Measurements from ENCODE around the gene PRX. TPM values are rescaled to one million over a fixed set of nuclear protein-coding genes. Genes with fewer than 3 reads are reported as not detected.

Gene PRX
- polyA plus RNA-seq, 1 donor (not counting 4 experiments of a cell fraction or from before 2014, with no cell fraction given), result 0.42 TPM

DNA sequence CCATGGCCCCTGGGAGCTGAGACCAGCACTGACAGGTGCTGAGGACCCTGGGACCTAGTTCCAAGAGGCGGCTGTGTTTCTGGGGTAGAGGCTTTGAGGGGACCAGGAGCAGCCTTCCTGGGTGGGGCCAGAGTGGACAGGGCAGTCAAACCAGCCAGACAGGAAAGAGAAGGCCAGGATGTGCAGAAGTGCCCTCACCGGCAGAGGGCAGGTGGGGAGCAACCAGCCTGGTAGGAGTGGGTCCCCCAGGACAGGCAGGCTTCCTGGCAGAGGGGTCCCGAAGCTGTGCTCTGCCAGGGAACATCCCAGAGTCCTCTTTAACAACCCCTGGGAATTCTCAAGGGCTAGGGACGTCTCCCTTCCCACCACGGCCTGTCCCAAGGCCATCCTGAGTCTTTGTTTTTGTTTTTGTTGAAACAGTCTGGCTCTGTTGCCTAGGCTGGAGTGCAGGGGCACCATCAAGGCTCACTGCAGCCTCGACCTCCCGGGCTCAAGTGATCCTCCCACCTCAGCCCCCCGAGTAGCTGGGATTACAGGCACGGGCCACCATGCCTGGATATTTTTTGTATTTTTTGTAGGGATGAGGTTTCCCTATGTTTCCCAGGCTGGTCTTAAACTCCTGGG lies 20.2 kb downstream of the PRX start:
- dilution Hi-C loops (cut with MboI; ENCODE audit: extremely low pct_ligation_motif_present, low sequenced_read_pairs), result no loop called here
- no peak overlapping the region for H2AFZ ChIP-seq (ENCODE audit: control insufficient read depth, low read length)
- FAIRE-seq, result no peak

GRCh38 chr19:40392123-40392522 lies 21.1 kb downstream of the PRX start:
- FAIRE-seq (no peak), DNase-seq (ENCODE audit: low read depth, low spot score) (no peak)
- no peaks in the 10 kb centered on the region for H3K36me3 ChIP-seq (ENCODE audit: control insufficient read depth in 2 of 2, extremely low read depth in 1 of 2, insufficient read depth in 2 of 2, low read length in 2 of 2)
- H3K9me3 ChIP-seq (ENCODE audit: control insufficient read depth, low read depth, low read length), result no peaks in the 10 kb centered on the region
- H3K9ac ChIP-seq (ENCODE audit: control insufficient read depth, extremely low read depth, insufficient read depth, low read length), result no peak overlapping the region
- dilution Hi-C loops (cut with MboI; ENCODE audit: extremely low pct_ligation_motif_present, low sequenced_read_pairs), result no loop called here
- no peaks in the 10 kb centered on the region for H4K20me1 ChIP-seq (ENCODE audit: control insufficient read depth, extremely low read depth, insufficient read depth, low read length)
- no peak overlapping the region for H3K4me3 ChIP-seq (ENCODE audit: control insufficient read depth in 2 of 3, extremely low read depth in 1 of 3, insufficient read depth in 2 of 3, low read depth in 1 of 3, low read length in 3 of 3)
- no peak overlapping the region for H2AFZ ChIP-seq (ENCODE audit: control insufficient read depth, low read length)
- TF ChIP-seq EZH2 (IDR thresholded peaks at IDR 0.05; ENCODE audit: low read length) (no peak), CTCF (optimal IDR thresholded peaks at IDR 0.05 in 1 of 3, IDR thresholded peaks at IDR 0.05 in 1 of 3, conservative IDR thresholded peaks at IDR 0.05 in 1 of 3; ENCODE audit: extremely low read depth in 1 of 3, insufficient read depth in 2 of 3, low read length in 3 of 3) (no peak)
- H3K79me2 ChIP-seq (ENCODE audit: control insufficient read depth, insufficient read depth, low read length), result no peaks in the 10 kb centered on the region
- H3K27me3 ChIP-seq (ENCODE audit: control insufficient read depth, extremely low read depth, insufficient read depth, low read length), result peaks cover 23% of the 10 kb centered on the region
- H3K27ac ChIP-seq (ENCODE audit: control insufficient read depth, insufficient read depth, low read length), result no peak overlapping the region
- peaks cover 5% of the 10 kb centered on the region for H3K4me1 ChIP-seq (ENCODE audit: control insufficient read depth, extremely low read depth, insufficient read depth, low read length)
- H3K9me1 ChIP-seq (ENCODE audit: control insufficient read depth, extremely low read depth, insufficient read depth, low read length), result no peaks in the 10 kb centered on the region
- no peak overlapping the region for H3K4me2 ChIP-seq (ENCODE audit: control insufficient read depth, extremely low read depth, insufficient read depth, low read depth, low read length)

More for the DNA sequence above, 20.2 kb downstream of the PRX start:
- no peaks in the 10 kb centered on the region for H3K36me3 ChIP-seq (ENCODE audit: control insufficient read depth in 2 of 2, extremely low read depth in 1 of 2, insufficient read depth in 2 of 2, low read length in 2 of 2)
- H3K27me3 ChIP-seq (ENCODE audit: control insufficient read depth, extremely low read depth, insufficient read depth, low read length), result peaks cover 27% of the 10 kb centered on the region
- no peaks in the 10 kb centered on the region for H3K9me3 ChIP-seq (ENCODE audit: control insufficient read depth, low read depth, low read length)
- H4K20me1 ChIP-seq (ENCODE audit: control insufficient read depth, extremely low read depth, insufficient read depth, low read length), result no peaks in the 10 kb centered on the region
- H3K27ac ChIP-seq (ENCODE audit: control insufficient read depth, insufficient read depth, low read length), result no peak overlapping the region
- no peaks in the 10 kb centered on the region for H3K9me1 ChIP-seq (ENCODE audit: control insufficient read depth, extremely low read depth, insufficient read depth, low read length)
- peak overlapping the region; percentile 27 for H3K4me2 ChIP-seq (ENCODE audit: control insufficient read depth, extremely low read depth, insufficient read depth, low read depth, low read length)
- H3K4me1 ChIP-seq (ENCODE audit: control insufficient read depth, extremely low read depth, insufficient read depth, low read length), result peaks cover 5% of the 10 kb centered on the region
- H3K79me2 ChIP-seq (ENCODE audit: control insufficient read depth, insufficient read depth, low read length), result no peaks in the 10 kb centered on the region
- TF ChIP-seq EZH2 (IDR thresholded peaks at IDR 0.05; ENCODE audit: low read length), result no peak
- peak; percentile 57 to 84 (median 82) for TF ChIP-seq CTCF (optimal IDR thresholded peaks at IDR 0.05 in 1 of 3, IDR thresholded peaks at IDR 0.05 in 1 of 3, conservative IDR thresholded peaks at IDR 0.05 in 1 of 3; ENCODE audit: extremely low read depth in 1 of 3, insufficient read depth in 2 of 3, low read length in 3 of 3)
- H3K4me3 ChIP-seq (ENCODE audit: control insufficient read depth in 2 of 3, extremely low read depth in 1 of 3, insufficient read depth in 2 of 3, low read depth in 1 of 3, low read length in 3 of 3), result no peak overlapping the region
- DNase-seq (ENCODE audit: low read depth, low spot score), result no peak
- H3K9ac ChIP-seq (ENCODE audit: control insufficient read depth, extremely low read depth, insufficient read depth, low read length), result no peak overlapping the region

All from keratinocyte (primary cell).